Liver (tissue), 9 donors: ENCODE measurements around the gene TMEM217. TPM values are rescaled to one million over a fixed set of nuclear protein-coding genes. Genes with fewer than 3 reads are reported as not detected.

Experiments
- DNase-seq: peaks from one replicate; pipeline ENCODE4 v3.0.0-alpha.2; 2017; ENCODE audit warnings: low spot score
- H3K27ac ChIP-seq, 2 donors: one replicate each; pipeline ENCODE4 v1.7.0; 2013; ENCODE audit warnings: inconsistent platforms in 2 of 2, low read length in 2 of 2, control low read depth in 1 of 2, low read depth in 1 of 2, mild to moderate bottlenecking in 1 of 2
- H3K27me3 ChIP-seq, 4 donors: one replicate each; pipeline versions ENCODE4 v1.6.1 to v1.7.0; 2013; ENCODE audit warnings: low read length in 3 of 4, inconsistent platforms in 1 of 4, mild to moderate bottlenecking in 1 of 4, moderate library complexity in 1 of 4; ENCODE audit not compliant: control insufficient read depth in 4 of 4, insufficient read depth in 4 of 4
- H3K36me3 ChIP-seq, 4 donors: one replicate each; pipeline versions ENCODE4 v1.6.1 to v1.7.0; 2013; ENCODE audit warnings: low read length in 3 of 4, mild to moderate bottlenecking in 3 of 4, low read depth in 1 of 4, moderate library complexity in 1 of 4; ENCODE audit not compliant: control insufficient read depth in 4 of 4, insufficient read depth in 3 of 4
- H3K4me1 ChIP-seq, 4 donors: one replicate each; pipeline versions ENCODE4 v1.6.1 to v1.7.0; 2013; ENCODE audit warnings: low read length in 3 of 4, mild to moderate bottlenecking in 3 of 4, moderate library complexity in 1 of 4; ENCODE audit not compliant: control insufficient read depth in 4 of 4, insufficient read depth in 4 of 4
- H3K4me3 ChIP-seq, 3 donors: one replicate each; pipeline versions ENCODE4 v1.6.1 to v1.7.0; 2013; ENCODE audit warnings: low read length in 3 of 3, control low read depth in 1 of 3, low read depth in 1 of 3, mild to moderate bottlenecking in 1 of 3
- H3K9ac ChIP-seq, 2 donors: one replicate each; pipeline ENCODE4 v1.7.0; 2013; ENCODE audit warnings: low read length in 2 of 2, mild to moderate bottlenecking in 2 of 2, moderate library complexity in 2 of 2, control low read depth in 1 of 2, low read depth in 1 of 2
- H3K9me3 ChIP-seq, 4 donors: one replicate each; pipeline versions ENCODE4 v1.6.1 to v1.7.0; 2013; ENCODE audit warnings: low read length in 3 of 4; ENCODE audit not compliant: control insufficient read depth in 4 of 4
- EGR1 ChIP-seq, 2 donors: IDR thresholded peaks; 2 replicates each; pipeline ENCODE4 v1.6.1; 2016 to 2018; ENCODE audit warnings: antibody characterized with exemption in 2 of 2, low read depth in 2 of 2
- HNF4G ChIP-seq: IDR thresholded peaks from 2 replicates; pipeline ENCODE4 v1.6.1; 2016; ENCODE audit warnings: antibody characterized with exemption
- JUND ChIP-seq, 2 donors: IDR thresholded peaks; 2 replicates each; pipeline ENCODE4 v1.6.1; 2016; ENCODE audit warnings: antibody characterized with exemption in 2 of 2
- NR2F2 ChIP-seq: IDR thresholded peaks from 2 replicates; pipeline ENCODE4 v1.6.1; 2016; ENCODE audit warnings: antibody characterized with exemption
- RXRA ChIP-seq, 2 donors: IDR thresholded peaks; 2 replicates each; pipeline ENCODE4 v1.6.1; 2017 to 2018; ENCODE audit warnings: antibody characterized with exemption in 2 of 2, mild to moderate bottlenecking in 1 of 2
- SP1 ChIP-seq: IDR thresholded peaks from 2 replicates; pipeline ENCODE4 v1.6.1; 2018; ENCODE audit warnings: antibody characterized with exemption, mild to moderate bottlenecking
- YY1 ChIP-seq: IDR thresholded peaks from 2 replicates; pipeline ENCODE4 v1.6.1; 2016; ENCODE audit warnings: antibody characterized with exemption, mild to moderate bottlenecking
- ZBTB33 ChIP-seq: IDR thresholded peaks from 2 replicates; pipeline ENCODE4 v1.6.1; 2016; ENCODE audit warnings: antibody characterized with exemption
- WGBS: extraction: QIAGEN DNeasy Blood & Tissue Kit; methylation state at CpG from one replicate; pipeline ENCODE4 v1.1.7; 2013; 5-methylcytosine and 5-hydroxymethylcytosine counted together
- polyA plus RNA-seq, 2 donors: library from polyadenylated mRNA; stranded (reverse) in 1 of 2; unstranded in 1 of 2; fragments of 200-250 nt in 1 of 2; fragments of >200 nt in 1 of 2; fragmentation: Nextera tagmentation in 1 of 2; extraction: Ambion mirVana in 1 of 2; gene quantifications; one replicate each; pipeline versions ENCODE4 v1.2.1 to v1.2.3, GENCODE V29; 2013 to 2015
- total RNA-seq, 2 donors: library from RNA; depleted of rRNA; stranded (reverse); fragments of >200 nt; gene quantifications; one replicate each; pipeline ENCODE4 v1.2.3, GENCODE V29; 2014
- TF ChIP-seq, protein P1 (sequence below): IDR thresholded peaks from 2 replicates; pipeline ENCODE4 v1.6.1; 2016; ENCODE audit warnings: antibody characterized with exemption
- donor health status: healthy.
- donor health status: healthy.
- donor health status: healthy.
- donor health status: healthy.
- donor health status: healthy.

The TMEM217 gene
- total and polyA plus RNA-seq, 4 donors: 0.39 to 3.2 (median 0.62) TPM

- 81% methylated on average over 5 of the region's 5 CpGs for WGBS
- no peaks in the 10 kb centered on the region for H3K36me3 ChIP-seq
- TF ChIP-seq, protein P1, sequence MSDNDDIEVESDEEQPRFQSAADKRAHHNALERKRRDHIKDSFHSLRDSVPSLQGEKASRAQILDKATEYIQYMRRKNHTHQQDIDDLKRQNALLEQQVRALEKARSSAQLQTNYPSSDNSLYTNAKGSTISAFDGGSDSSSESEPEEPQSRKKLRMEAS: no peak
- TF ChIP-seq RXRA (IDR thresholded peaks at IDR 0.05) (peak in 1 of 2 donors; percentile 16), HNF4G (no peak), EGR1 (IDR thresholded peaks at IDR 0.05; ENCODE audit: low read depth in 2 of 2) (no peak), YY1 (peak; percentile 30), NR2F2 (no peak), ZBTB33 (no peak)
- H3K4me1 ChIP-seq: peaks cover 0 to 21% (median 10%) of the 10 kb centered on the region in 4 donors
- H3K27me3 ChIP-seq: no peaks in the 10 kb centered on the region
- no peak overlapping the region for H3K9ac ChIP-seq
- no peak for DNase-seq
- H3K27ac ChIP-seq: no peak overlapping the region
- H3K4me3 ChIP-seq: no peak overlapping the region
- no peaks in the 10 kb centered on the region for H3K9me3 ChIP-seq
Measured at GRCh38 chr6:37261198-37261597, 3.3 kb upstream of the TMEM217 start.

GRCh38 chr6:37260444-37260843 is 2.5 kb upstream of the TMEM217 start:
- Histone ChIP-seq H3K4me3 (no peak overlapping the region), H3K4me1 (peaks cover 0 to 21% (median 10%) of the 10 kb centered on the region in 4 donors), H3K27me3 (no peaks in the 10 kb centered on the region), H3K9me3 (no peaks in the 10 kb centered on the region), H3K9ac (no peak overlapping the region), H3K27ac (no peak overlapping the region), H3K36me3 (no peaks in the 10 kb centered on the region)
- no peak for DNase-seq
- 96% methylated on average over 1 of the region's 1 CpG for WGBS
- no peak for TF ChIP-seq NR2F2

GRCh38 chr6:37260040-37260439 is 2.1 kb upstream of the TMEM217 start:
- TF ChIP-seq JUND (IDR thresholded peaks at IDR 0.05): no peak
- H3K27ac ChIP-seq: no peak overlapping the region
- H3K4me1 ChIP-seq: peaks cover 0 to 21% (median 10%) of the 10 kb centered on the region in 4 donors
- no peak for DNase-seq
- H3K36me3 ChIP-seq: no peaks in the 10 kb centered on the region
- WGBS: 79% methylated on average over 2 of the region's 2 CpGs
- no peak overlapping the region for H3K9ac ChIP-seq
- no peaks in the 10 kb centered on the region for H3K27me3 ChIP-seq
- no peaks in the 10 kb centered on the region for H3K9me3 ChIP-seq
- no peak overlapping the region for H3K4me3 ChIP-seq

GRCh38 chr6:37259191-37259590 is 1.2 kb upstream of the TMEM217 start:
- H3K27me3 ChIP-seq: no peaks in the 10 kb centered on the region
- no peak overlapping the region for H3K4me3 ChIP-seq
- DNase-seq: no peak
- no peak for TF ChIP-seq JUND (IDR thresholded peaks at IDR 0.05)
- TF ChIP-seq SP1: no peak
- H3K4me1 ChIP-seq: peaks cover 0 to 21% (median 10%) of the 10 kb centered on the region in 4 donors
- no peak overlapping the region for H3K27ac ChIP-seq
- 55% methylated on average over 2 of the region's 2 CpGs for WGBS
- H3K36me3 ChIP-seq: no peaks in the 10 kb centered on the region
- no peak overlapping the region for H3K9ac ChIP-seq
- no peaks in the 10 kb centered on the region for H3K9me3 ChIP-seq
